Activated CD4-positive, CD25-positive, alpha-beta regulatory T cell treated with anti-CD3 and anti-CD28 coated beads, Interleukin-2, amount 50 U/mL, for 72 hours (primary cell): ENCODE results near the gene PSPN.

Source experiments
- DNase-seq: peaks from one replicate; pipeline ENCODE4 v3.0.0; 2021

Gene PSPN, protein sequence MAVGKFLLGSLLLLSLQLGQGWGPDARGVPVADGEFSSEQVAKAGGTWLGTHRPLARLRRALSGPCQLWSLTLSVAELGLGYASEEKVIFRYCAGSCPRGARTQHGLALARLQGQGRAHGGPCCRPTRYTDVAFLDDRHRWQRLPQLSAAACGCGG

DNA sequence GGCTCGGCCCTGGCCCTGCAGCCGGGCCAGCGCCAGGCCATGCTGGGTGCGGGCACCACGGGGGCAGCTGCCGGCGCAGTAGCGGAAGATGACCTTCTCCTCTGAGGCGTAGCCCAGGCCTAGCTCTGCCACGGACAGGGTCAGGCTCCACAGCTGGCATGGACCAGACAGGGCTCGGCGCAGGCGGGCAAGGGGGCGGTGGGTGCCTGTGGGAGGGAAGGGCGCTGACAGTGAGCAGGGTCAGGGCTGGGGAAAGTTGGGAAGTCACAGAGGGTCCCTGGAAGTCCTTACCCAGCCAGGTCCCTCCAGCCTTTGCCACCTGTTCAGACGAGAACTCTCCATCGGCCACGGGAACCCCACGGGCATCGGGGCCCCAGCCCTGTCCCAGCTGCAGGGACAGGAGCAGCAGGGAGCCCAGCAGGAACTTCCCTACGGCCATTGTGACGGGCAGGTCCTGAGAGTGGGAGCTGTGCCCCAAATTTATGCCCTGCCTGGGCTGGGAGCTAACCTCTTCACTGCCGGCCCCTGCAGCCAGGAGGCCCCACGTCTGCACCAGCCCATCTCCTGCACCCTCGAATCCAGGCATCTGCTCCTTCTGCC, at the start of gene PSPN:
Gene PSPN (minus strand): TSS at position 523 of the 600 bp plus-strand sequence. CDS start 84 bp downstream, at position 439.
- DNase-seq, result no peak

DNA sequence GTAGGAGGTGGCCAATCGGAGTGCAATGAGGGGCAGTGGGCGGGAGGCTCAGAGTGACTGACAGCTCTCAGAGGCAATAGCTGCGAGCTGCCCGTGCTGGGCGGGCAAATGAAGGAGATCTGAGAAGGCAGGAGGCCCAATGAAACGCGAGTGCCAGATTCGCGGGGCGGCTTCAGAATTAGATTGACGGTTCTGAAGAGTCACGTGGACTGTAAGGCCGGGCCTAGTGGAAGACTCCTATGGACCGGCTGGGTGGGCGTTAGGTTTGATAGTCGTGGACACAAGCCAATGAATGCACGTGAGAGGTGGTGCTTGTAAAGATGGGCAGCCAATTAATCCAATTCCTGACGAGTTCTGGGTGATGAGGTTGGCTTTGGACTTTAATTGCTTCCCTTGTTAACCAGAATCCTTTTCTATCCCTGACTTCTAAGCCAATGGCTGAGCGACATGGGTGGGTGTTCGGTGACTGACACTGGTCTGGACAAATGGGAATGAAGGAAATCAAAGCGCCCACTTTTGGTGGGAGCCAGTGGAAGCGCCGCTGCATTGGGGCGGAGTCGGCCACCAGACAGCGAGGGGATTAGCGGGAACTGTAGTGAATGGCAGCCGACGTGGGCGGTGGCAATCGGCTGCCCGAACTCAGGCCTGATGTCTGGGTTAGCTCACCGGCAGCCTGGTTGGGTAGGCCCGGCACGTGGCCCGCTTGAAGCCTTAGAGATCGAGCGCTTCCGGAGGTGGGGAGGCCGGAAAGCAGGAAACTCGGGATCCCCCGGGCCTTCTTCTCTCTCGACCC, 49.4 kb upstream of the PSPN start:
- DNase-seq, result peak; percentile 98

DNA sequence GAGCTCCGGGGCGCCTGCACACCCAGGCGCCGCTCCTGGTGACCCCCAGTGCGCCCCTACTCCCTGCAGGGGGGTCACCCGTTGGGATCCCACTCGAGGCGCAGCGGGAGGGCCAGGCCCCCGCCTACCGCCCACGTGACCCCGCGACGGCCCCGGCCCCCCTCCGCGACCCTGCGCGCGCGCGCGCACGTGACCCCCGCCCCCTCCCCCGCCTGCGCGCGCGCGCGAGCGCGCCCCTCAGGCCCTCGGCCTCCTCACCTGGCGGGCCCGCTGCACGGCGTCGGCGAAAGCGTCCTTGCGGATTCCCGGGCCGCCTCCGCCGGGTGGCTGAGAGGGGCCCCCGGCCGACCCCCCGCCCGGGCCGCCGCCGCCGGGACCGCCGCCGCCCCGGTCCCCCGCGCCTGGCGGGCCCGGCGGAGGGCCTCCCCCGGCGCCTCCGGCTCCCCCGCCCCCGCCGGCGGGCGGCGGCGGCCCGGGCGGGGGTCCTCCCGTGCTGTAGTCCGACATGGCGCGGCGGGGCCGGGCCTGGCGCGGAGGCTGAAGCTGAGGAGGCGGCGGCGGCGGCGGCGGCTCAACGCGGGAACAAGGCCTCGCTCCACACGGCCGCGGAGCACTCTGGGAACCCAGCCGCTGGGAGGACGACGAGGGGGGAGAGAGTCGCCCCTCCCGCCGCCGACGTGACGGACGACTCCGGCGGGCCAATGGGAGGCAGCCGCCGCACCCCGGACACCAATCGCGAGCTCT, 48.6 kb upstream of the PSPN start, which contains the start of gene KHSRP:
Gene KHSRP (minus strand): TSS at position 617 of the 744 bp plus-strand sequence. CDS start 110 bp downstream, at position 507.
- DNase-seq, result peak; percentile 50

DNA sequence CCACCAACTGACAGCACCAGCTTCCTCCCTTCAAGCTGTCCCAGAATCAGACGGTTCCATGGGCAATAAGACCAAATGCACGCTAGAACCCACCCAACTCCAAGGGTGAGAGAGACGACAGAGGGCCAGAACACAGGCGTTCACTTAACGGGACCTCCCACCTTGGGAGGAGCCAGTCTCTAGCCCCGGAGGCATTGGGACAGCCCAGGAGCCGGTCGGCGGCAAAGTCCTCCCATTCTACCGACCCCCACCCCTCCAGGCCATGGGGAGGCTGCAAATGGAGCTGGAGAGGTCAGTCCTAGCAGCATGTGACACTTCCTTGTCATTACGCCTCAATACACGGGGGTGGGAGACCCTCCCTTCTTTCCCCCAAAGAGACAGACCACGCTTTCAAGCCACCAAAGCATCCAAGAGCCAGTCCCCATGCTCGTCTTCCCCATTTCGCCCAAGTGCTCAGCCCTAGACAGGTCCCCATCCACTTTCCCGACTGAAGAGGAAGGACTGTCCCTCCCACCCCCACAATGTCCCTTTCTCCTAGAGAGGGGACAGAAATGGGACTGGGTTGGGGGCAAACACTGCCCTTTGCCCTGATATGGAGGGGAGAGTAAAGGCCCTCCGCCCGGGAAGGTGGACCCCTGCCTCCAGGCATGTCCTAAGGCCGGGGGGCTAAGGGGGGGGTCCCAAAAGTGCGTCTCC, 47.9 kb upstream of the PSPN start:
- DNase-seq, result peak; percentile 43

DNA sequence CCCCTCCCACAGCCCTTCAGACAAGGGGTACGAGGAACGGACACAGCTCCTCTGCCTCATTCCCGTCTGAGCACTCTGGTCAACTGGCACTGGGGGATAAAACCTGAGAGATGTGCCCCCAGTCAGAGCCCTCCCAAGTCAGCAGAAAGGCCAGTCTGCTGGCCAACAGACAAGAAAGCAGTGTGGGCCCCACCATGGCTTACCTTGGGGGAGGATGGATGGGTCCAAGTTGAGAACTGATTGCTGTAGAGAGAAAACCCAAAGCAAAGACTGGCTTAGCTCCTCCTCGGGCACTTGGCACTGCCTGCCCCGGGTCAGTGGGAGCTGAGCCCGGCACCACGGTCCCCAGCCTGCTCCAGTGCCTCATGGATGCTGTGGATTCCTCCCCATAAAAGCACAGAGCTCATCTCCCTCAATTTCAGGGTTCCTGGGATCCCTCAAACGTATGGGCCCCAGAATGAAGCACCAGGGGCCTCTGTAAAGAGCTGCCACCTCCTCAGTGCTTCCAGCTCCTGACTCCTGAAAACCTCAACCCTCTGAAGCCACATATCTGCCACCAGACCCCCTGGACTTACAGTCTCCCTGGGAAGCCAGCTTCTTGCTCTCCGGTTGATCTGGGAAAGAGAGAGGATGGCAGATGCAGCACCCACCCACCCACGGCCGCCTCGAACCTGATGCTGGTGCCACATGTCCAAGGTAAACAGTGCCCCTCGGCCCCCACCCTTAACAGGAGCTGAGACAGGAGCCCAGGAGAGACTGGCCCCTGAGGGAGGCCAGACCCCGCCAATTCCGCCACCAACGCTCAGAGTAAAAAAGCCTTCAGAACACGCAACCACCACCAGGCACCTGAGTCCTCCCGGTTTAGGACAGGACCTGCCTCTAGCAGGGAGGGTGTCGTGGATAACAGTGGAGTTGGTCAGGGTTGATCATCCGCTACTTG, 45.6 kb upstream of the PSPN start:
- no peak for DNase-seq

DNA sequence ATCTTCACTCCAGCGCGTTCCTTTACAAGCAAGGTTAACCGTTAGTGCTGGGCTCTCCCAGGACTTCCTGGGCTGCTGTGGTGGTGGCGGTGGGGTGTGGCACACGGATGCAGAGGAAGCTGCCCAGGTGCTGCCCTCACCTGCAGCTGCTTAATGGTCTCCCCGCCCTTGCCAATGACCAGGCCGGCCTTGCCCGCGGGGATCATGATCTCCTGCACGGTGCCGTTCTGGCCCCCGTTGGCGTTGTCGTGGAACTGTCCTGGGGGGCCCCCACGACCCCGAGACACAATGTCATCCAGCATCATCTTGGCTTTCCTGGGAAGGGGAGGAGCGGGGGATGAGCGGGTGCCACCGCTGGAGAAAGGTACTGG, 42.8 kb upstream of the PSPN start:
- DNase-seq, result no peak

DNA sequence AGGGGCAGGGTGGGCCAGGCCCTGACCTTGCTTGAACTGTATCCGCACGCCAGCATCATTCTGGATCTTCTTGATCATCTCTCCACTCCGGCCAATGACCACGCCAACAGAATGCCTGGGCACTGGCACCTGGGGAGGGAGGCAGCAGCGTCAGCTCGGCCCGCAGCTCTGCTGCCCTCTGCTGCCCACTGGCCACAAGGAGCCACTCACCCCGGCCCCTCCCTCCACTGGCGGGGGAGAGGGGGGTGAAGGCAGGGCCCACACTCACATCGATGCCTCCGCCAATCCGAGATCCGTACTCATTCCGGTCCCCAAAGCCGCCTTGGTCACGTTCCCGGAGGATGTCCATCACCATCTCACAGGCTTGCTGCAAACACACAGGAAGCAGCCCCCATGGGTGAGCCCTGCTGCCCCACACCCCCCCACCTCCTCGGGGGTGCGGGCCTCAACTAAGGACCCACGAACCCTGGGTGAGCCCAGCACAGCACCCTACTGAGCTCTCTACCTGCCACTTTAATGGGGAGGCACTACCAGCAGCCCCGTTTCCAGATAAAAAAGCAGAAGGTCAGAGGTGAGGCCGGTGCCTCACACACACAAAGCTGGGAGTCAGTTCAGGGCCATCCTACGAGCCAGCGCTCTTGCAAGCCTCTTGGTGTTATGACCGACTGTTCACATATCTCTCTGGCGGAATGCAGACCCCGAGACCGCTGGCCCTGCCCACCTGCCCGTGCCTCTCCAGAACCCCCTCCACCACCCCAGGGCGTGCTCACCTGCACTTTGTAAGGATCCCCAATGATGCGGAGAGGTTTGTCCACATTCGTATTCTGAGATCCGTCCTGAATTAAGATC, 42.2 kb upstream of the PSPN start:
- DNase-seq, result no peak

DNA sequence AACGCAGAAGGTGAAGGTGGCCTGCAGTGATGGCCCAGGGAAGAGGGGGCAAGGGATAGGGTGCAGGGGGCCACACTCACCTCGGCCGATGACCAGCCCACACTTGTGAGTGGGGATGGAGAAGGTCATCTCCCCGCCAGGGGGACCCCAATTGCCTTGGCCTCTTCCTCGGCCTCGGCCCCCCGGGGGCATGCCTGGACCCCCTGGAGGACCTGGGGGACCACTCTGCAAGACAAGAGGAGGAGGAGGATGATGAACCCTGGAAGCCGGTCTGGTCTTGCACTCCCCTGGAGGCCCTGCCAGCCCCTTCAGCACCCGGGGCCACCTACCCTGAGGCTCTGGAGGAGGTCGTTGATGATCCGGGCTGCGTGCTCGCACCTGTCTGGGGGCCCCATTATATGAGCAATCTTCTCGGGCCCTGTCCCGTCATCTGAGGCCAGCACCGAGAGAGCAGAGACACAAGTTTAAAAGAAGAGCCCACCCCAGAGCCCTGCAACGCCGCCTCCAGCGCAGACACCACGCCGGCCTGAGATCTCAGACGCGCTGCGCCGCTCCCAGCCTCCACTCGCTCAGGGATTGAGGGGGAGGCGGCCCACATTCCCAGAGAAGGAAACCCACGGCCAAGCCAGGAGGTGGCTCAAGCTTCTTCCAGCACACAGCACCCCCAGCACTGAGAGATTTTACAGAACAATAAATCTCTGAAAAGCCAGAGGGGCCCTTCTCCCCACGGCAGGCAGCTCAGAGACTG, 41.1 kb upstream of the PSPN start:
- DNase-seq, result no peak

DNA sequence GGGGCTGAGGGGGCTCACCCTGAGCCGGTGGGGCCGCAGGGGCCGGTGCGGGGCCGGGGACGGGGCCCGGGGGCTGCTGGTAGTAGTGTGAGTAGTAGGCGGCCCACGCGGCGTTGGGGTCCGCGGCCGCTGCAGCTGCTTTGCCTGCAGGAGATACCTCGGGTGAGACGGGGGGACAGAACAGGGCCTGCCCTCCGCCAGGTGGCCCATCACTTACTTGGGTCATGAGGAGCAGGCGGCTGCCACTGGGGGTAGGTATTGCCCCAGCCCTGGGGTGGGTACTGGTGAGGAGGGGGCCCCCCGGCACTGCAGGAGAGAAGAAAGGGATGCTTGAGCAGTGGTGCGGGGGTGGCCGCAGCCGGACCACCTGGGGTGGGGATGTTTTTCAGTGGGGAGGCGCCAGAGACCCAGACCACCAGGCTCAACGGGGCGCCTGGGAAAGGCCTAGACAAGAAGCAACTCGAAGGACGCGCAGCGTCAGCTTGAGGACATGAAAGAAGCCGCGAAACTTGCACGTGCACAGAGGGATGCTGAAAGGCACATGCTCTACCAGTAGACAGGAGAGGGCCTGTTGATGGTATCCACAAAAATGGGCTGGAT, 40.0 kb upstream of the PSPN start:
- no peak for DNase-seq

DNA sequence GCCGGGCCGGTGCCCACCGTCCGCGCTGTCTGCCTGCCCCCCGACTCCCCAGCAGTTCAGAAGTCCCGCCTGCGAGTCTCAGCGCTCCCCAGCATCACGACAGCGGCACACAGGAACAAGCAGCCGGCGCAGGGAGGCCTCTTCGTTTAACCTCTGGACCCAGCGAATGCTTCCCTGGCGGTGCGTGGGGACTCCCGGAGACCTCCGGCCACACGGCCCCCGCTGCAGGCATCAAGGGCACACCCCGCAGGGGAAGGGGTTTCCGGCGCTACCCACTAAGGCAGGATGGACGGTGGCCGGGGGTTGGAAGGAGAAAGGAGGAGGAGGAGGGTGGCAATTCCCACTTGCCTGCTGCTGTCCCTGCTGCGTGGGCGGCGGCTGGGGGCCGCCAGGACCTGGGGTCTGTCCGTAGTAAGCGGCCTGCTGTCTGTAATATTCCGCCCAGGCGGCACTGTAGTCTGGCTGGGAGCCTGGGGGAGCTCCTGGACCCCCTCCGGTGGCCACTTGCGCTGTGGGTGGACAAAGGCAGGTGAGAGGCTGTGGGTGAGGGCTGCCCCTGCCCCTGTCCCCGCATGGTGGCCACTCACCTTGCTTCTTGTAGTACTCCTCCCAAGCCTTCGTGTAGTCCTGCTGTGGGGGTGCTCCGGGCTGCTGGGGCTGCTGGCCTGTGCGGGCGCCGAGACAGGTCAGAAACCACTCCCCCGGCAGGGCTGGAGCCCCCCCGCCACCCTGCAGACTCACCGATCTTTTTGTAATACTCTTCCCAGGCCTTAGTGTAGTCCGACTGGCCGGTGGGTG, 39.3 kb upstream of the PSPN start:
- no peak for DNase-seq

DNA sequence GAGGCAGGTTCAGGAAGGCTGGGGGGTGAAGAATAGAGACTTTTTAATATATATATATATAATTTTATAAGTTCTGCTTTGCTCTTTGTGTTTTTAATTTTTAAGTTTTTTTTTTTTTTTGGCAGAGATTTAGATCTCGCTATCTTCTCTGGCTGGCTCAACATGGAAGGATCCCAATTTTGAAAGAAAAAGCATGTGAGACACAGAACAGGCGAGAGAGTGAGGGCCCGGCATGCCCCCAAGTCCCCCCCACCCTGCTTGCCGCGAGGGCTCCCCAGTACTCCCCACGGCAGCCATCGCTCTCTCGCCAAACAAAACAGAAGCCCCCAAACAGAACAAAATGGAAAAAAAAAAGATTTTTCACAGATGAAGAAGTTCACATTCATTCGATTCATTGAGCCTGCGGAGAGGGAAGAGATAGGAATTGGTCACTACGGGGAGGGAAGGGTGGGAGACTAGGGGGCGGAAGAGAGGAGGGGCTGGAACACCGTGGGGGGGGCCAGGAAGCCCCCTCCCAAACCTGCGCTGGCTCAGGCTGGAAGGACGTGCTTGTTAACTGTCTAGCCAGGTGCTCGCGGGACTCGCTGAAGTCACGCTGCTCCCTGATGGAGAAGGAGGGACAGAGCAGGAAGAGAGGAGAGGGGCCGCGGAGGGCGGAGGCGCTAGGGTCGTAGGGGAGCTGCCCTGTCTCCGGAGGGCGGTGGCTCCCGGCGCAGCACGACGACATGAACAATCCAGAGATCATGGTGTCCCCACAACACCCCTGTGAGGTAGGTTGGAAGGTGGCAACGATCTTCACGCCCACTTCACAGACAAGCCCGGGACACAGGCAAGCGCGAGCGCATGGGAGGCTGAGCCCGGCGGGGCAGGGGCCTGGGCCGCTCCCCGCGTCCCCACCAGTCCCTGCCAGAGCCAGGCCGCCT, 38.2 kb upstream of the PSPN start:
- no peak for DNase-seq

DNA sequence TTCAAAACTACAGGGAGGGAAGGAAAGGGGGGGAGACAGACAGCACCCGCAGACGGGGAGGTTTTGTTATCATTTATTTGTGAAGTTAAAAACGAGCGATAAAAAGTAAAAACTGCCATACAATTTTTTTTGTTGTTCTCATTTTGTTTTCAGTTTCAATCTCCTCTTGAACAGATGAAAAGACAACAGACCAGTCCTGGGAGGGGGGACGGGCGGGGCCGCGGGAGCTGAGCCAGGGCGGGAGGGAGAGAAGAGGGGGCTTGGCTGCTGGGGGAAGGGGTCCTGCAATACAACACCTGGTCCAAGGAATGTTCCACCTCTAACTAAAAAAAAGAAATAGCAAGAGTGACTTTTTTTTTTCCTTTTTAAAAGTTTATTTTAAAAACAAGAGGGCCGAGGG, 37.6 kb upstream of the PSPN start:
- DNase-seq, result no peak

DNA sequence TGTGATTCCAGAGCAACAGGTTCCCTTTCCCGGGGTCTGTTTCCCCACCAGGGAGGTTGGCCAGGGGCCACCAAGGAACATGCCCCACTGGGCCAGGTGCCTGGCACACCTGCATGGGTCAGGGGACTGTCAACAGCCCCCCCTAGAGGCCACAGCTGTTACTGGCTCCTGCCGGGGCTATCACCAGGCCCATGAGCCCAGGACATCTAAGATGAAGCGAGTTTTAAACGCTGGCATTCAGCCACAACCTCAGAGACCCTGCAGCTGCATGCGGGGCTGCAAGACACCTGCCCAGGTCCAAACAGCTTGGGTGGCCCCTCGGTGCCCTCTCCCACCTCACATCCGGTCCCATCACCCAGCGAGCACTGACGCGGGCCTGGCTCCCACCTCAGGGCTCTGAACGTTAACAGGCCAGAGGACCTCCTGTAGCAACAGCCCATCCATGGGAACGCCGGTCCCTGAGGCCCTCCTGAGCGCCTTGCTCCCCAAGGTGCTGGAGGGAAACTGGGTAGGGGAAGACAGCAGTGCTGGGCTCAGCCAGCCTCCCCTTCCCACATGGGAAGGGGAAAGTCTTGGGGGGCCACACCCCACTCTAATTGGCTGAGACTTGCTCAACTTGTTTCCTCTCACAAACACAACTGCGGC, 36.8 kb upstream of the PSPN start:
- DNase-seq, result peak; percentile 54

DNA sequence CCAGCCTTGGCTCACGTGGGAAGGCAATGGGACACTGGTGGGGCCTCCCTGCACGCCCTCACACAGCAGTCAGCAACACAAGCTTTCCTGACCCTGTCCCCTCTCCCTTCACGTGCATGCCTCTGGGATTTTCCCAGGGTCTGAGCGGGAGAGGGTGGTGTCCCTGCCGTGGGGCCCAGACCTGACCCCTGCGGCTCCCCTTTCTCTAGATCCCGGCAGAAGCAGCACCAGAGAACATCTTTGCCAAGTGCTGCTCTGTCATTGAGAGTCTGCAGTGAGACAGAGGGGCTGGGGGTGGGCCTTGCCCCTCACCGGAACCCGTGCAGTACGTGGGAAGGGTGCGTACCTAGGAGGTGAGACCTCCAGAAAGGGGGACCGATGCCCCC, 36.3 kb upstream of the PSPN start:
- DNase-seq, result no peak

DNA sequence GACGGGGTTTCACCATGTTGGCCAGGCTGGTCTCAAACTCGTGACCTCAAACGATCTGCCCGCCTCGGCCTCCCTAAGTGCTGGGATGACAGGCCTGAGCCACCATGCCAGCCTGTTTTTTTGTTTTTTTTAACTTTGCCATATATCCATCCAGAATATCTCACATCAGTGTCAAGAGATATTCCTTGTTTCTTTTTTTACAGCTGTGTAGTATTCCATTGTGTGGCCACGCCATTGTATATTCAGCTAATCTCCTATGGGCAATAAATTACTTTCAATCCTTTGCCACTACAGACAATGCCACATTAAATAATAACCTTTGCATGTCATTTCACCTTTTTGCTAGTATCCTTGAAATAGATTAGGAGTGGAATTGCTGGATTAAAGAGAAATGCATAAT, 33.6 kb upstream of the PSPN start:
- DNase-seq, result no peak

DNA sequence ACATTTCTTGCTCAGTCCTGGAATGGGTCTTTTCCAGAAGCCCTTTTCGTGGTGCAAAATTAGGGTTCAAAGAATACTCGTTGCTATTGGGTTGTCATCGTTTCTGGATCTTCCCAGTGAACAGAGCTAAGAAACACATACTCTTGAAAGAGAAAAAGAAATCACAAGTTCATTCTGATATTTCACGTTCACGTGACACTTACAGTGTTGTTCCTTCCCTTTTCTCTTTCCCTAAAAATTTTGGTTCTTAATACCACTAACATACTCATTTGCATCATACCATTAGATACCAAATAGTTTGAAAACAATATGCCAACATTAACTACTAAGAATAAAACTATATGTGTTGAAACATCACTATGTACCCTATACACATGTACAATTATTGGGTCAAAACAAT, 30.7 kb upstream of the PSPN start:
- no peak for DNase-seq
